Left hindlimb (tissue), 1 donor: Measurements from ENCODE around the gene DAD1.
"Not testable (repeated sequence)": the region's sequence is repeated elsewhere in the genome, so short reads cannot be mapped to it uniquely, and the experiment has no call there.

Experiments used
- DNase-seq: peaks from one replicate; pipeline ENCODE4 v3.0.0-alpha.2; 2018

DAD1 gene

DNA sequence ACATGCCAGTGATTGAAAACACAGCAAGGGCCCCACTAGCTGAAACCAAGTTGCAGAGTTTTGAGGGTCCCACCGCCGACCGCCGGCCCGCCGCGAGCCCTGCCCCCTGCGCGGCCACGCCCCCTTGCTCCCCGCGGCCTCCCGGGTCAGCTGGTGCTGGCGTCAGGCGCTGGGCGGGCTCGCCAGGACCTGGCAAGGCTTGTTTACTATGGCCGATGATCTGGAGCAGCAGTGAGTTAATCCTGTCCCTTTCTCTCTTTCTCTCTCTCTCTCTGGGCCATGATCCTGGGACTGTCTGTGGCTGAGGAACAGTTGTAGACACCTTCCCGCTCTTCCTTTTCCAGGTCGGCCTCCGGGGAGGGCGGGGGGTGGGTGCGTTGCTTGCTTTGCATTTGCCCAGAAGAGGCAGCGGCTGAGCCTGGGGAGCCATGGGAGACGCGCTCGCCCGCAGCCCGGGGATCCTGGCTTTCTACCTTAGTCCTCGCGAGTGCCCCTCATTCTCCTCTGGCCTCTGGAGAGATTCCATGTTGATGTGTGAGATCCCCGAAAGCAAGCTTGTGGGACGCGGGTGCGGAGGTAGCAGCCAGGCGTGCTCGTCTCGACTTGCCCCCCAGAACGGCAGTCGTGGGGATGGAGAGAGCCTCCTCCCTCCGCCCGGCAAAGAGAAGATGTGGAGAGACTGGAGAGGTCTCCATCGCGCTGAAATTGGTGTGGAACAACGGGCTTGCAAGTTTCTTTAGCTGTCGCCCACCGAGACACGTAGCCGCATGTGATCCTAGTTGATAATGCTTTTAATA lies 9.3 kb upstream of the DAD1 start, which contains the start of gene ABHD4:
ABHD4 (plus strand) TSS at position 202 of the 797 bp plus-strand sequence; CDS start at position 209, 7 bp downstream.
- DNase-seq = peak; percentile 87

DNA sequence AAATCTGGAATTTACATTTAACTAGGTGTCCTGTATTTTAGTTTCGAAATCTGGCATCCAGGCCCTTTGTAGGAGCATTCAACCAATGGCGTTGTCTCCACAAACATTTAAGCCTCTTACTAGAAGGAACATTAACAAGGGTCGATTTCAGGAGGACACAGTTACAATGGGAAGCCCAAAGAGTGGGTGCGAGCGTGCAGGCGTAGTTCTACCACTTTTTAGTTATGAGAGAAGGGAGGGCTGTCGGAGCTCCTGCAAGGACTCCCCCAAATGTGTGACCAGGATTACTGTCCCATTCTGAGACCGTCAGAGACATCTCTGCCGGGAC lies 8.7 kb upstream of the DAD1 start:
- no peak for DNase-seq

DNA sequence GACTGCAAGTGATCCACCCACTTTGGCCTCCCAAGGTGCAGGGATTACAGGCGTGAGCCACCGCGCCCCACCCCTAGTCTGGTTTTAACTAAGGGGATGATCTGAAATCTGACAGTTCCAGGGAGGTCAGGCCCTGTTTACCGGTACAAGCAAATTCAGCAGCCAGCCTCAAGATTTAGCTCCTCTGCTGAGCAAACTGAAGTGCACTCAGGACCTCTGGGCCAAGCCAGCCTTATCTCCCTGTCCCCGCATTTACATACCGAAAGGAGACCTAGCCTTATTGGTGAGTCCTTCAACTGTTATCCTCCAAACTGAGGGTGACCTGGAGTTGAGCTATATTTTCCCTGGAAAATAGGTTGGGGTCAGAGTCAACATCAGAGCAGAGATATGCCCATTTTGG lies 8.2 kb upstream of the DAD1 start:
- DNase-seq = no peak

DNA sequence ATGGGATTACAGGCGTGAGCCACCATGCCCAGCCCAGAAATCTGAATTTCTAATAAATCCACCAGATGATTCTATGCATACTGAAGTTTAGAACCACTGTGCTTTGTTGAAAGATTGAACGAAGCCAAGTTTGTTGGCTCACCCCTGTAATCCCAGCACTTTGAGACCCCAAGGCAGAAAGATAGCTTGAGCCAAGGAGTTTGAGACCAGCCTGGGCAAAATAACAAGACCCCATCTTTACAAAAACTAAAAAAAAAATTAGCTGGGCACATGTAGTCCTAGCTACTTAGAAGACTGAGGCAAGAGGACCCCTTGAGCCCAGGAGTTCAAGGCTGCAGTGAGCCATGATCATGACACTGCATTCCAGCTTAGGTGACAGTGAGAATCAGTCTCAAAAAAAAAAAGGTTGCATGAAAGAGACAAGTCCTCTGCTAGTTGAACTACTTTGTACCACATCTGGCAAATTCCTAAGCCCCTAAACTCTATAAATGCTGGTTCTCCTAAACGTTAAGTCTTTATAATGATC lies 7.4 kb upstream of the DAD1 start:
- DNase-seq = no peak

DNA sequence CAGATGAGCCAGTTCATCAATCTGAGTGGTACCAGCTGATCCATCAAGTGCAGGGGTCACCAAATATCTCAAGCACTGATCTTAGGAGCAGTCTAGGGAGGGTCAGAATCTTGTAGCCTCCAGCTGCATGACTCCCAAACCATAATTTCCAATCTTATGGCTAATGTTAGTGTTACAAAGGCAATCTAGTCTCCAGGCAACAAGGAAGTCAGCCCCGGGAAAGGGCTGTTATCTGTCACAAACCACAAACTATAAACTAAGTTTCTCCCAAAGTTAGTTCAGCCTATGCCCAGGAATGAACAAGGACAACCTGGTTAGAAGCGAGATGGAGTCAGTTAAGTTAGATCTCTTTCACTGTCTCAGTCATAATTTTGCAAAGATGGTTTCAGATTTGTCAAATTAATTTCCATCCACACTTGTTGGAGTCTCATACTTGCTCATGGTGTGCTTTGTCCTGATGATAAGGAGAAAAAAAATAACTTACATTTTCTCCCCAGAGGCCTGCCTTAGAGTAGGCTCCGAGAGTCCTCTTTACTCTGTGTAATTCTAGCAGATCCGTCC lies 5.2 kb upstream of the DAD1 start:
- no peak for DNase-seq

DNA sequence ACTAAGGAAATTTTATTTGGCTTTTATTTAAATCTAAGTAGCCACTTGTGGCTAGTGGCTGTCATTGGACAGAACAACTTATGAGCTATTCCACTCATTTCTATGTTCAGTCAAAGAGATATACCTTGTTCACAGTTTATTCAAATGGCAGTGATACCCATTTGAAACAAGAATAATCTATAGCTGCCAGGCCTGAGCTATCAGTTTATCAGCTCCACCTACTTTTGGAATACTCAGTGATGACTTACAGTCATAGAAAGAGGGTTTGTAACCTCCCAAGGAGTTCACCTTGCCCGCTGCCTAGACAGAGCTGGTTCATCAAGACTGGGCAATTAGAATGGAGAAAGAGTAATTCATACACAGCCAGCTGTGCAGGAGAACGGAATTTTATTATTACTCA lies 4.6 kb upstream of the DAD1 start:
- no peak for DNase-seq

DNA sequence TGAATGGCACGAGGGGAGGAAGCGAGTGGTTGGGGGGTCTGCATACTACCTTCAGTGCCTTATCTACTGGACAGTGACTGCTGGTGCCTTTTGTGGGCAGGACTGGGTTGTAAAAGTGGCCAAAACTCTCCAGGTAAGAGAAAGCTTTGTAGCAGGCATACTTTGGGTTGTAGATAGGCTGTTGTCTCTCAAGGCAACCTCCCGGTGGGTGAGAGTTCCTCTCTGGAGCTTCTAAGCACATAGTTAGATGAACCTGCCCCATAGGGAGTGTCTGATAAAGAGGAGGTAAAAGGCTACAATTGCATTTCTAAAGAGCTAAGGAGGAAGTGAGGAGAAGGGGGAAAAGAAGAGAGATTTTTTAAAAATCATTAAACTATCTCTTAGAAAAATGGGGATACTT lies 4.2 kb upstream of the DAD1 start:
- no peak for DNase-seq

DNA sequence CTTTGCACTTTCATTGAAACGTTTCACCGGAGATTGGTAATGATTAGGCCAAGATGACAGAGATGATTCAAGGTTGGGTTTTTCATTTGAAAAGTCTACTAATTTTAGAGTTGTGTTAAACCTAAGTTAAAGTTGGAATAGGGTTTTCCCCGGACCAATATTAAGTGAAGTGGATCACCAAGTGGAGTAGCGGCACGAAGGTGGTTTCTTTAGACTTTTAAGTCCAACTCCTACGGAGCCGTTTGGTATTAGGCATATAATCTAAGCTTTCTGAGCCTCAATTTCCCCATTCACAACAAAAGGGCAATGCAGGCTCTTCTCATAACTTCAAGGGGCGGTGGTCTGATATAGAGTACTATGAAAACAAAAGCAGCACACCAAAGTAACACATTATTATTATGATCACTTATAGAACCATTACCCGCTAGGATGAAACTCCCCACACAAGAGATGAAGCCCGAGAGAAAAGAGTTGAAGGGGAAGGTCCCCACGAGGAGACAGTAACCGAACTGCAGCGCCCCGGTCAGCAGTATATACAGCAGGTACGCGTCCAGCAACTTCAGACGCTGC lies 413 bp downstream of the DAD1 start:
- DNase-seq = no peak

DNA sequence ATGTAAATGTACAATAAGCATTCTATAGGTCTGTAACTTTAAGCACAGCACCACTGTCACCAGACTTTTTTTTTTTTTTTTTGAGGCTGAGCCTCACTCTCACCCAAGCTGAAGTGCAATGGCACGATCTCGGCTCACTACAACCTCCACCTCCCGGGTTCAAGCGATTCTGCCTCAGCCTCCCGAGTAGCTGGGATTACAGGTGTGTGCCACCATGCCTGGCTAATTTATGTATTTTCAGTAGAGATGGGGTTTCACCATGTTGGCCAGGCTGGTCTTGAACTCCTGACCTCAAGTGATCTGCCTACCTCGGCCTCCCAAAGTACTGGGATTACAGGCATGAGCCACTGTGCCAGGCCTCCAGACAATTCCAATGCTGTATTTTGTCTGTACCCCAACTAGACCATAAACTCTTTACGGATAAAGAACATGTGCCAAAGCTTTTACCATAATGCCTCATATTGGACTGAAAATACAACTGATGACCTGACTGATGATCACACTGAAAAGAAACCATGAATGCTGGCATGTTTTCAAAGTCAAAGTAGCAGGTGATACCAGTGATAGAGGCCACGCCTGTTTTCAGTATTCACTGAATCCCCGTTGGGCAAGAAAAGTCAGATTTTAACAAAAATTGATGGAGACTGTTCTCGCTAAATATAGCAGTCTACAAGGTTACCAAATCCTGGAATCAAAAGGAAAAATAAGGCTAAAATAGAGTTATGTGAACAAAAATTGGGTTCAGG lies 1.2 kb downstream of the DAD1 start:
- not testable (repeated sequence) for DNase-seq

DNA sequence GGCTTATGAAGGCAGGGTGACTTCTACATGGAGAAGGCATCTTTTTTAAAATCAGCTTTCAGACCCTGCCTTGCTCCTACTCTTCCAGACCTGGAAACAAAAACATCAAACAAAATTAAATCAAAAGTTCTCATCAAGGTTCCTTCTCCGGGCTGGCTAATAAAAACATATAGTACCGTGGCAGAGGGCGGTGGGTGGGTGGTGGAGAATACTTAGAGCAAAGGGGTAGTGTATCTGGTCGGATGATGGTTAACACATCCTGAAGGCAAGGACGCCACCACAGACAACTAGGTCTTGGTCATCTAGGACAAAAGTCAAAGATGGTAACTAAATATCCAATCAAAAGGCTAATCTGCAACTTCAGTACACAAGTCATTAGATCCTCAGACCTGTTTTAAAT lies 1.8 kb downstream of the DAD1 start:
- no peak for DNase-seq

DNA sequence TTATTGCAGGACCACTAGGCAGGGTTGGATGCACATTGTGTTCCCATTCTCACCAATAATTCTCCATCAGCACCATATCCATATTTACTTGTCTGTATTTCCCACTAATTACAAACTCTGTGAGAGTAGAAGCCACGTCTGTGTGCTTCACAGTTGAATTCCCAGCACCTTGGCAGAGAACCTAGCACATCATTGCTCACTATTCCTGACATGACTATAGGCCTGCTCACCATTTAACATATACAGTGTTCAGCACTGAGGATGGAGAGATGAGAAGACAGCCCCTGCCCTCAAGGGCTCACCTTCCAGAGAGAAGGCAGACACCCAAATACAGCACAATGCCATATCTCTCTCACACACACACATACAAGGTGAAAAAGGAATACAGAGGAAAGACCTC lies 5.0 kb downstream of the DAD1 start:
- DNase-seq = no peak

DNA sequence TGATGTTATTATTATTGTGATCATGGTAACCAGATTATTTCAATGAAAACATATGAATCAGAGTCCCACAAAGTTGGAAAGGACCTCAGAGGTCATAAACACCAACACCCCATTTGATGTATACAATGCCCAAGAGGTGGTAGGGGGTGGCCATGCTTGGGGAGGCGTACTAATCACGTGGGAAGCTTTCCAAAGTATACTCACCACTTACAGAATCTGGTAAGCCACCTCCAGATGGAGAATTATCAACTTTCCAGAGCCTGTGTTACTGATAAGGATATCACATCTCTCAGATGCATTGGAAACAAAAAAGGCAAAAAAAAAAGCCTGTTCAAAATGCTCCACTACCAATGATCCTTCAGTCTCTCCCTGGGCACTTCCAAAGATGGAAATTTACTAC lies 8.4 kb downstream of the DAD1 start:
- DNase-seq = no peak

DNA sequence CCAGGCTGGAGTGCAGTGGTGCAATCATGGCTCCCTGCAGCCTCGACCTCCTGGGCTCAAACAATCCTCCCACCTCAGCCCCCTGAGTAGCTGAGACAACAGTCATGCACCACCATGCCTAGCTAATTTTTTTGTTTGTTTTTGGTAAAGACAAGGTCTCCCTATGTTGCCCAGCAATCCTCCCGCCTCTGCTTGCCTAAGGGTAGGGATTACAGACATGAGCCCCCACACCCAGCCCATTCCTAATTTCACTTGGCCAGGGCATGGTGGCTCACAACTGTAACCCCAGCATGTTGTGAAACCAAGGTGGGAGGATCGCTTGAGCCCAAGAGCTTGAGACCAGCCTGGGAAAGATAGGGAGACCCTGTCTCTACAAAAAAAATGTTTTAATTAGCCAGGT lies 9.1 kb downstream of the DAD1 start:
- DNase-seq = no peak

DNA sequence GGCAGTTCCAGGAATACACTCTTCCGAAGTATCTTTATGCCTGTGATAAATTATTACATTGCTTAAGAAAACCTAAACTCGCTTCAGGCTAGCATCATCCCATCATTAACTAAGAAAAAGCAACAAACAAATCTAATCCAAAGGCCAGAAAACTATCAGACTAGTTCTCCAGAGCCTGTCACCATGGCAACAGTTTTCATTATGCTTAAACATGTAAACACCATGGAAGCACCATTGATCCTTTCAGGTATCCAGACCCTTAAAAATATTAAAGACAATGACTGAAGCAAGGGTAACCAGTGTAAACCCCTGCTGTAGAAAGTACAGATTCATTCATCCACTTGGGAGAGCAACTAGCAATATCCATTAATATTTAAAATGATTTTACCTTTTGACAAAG lies 9.8 kb downstream of the DAD1 start:
- DNase-seq = no peak

DNA sequence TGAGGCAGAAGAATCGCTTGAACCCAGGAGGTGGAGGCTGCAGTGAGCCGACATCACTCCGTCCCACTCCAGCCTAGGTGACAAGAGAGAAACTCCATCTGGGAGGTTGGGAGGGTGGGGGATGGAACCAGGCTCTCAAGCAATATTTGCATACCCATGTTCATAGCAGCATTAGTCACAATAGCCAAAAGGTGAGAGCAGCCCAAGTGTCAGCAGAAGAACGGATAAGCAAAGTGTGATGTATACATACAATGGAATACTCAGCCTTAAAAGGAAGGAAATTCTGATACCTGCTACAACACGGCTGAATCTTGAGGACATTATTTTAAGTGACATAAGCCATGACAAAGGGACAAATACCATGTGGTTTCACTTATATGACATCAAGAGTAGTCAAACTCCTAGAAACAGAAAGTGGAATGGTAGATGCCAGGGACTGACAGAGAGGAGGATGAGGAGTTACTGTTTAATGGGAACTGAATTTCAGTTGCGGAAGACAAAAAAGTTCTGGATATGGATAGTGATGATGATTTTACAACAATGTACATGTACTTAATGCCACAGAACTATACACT lies 11.6 kb downstream of the DAD1 start:
- DNase-seq = no peak

DNA sequence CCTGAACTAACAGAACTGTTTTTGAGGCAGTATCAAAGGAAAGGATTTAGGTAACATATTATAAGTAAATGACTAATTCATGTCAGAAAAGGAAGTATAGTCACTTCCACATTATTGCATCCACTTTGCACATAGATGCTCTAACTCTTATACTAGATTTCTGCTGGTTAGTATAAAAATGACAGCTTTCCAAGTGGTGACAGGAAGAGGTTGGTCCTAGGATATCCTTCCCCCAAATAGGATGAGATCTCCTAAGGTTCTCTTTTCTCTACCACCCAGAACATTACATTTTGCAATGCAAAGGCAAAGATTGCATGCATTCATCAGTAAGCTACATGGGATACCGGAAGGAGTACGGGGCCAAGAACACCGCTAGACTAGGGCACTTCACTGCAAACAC lies 15.2 kb downstream of the DAD1 start:
- no peak for DNase-seq

DNA sequence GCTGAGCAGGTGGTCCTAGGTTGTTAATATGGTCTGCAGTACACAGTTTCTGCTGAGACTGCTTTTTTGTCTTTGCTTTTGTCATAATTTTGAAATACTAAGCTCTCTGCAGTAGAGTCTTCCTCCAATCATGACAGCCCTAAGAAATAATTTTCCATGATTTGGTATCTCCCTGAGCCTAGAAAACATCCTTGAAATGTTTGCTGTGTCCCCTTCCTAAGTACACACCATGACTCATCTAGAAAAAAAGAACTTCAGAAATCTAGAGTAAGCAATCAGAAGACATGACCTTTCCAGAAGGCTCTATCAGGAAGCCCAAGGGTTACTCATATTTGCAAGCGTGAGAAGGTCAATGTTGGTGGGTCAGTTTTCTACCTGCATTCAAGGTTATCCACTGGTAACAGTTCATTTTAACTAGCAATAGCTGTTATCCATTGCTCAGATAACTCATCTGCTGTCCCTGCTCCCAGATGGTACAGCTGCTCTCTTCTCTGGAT lies 16.4 kb downstream of the DAD1 start:
- DNase-seq = no peak

DNA sequence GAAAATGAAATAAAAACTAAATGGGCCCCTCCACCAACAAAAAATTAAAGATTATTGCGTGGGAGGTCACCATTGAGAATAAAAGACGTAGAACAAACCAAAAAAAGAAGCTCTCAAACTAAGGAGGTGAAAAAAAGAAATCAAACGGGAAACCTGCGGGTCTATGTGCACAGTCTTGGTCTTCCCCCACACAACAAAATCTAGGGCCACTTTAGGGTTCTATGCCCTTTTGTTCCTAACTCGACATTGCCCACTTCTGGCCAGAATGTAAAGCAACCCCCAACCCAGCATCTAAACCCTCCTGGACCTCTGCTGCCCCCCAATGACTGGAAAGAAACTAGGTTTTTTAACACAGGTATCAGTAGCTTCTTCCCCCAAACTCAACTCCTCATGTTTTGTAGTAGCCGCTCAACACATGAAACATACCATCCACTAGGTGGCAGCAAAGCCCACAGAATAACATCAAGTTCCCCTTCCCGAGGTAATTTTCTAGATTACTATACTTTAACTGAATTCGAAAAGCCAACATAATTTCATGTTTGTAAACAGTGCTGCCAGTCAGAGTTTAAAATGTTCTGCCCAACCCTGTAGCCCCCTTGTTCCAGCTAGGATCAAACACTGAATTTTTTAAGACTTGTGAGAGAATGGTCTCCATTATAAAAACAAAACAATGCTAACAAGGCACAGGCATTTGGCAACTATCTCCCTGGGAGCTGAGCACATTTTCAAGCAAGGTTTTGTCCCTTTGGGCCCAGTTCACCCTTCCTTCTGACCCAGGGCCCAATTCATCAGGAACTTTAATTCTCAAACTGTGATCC lies 18.7 kb downstream of the DAD1 start:
- DNase-seq = peak; percentile 74

DNA sequence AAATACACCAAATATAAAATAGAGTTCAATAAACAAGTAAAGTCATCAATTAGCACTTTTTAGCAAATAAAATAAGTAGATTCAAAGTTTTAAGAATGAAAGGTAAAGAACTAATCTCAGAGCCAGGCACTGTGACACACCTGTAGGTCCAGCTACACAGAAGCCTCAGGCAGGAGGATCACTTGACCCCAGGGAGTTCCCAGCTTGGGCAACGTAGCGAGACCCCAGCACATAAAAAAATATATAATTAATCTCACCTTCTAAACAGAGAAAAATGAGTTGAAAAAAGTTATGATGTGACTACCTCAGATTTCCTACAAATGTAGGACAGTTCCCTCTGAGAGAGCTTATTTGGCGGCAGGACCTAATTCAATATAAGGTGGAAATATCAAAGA lies 19.3 kb downstream of the DAD1 start:
- DNase-seq = no peak

DNA sequence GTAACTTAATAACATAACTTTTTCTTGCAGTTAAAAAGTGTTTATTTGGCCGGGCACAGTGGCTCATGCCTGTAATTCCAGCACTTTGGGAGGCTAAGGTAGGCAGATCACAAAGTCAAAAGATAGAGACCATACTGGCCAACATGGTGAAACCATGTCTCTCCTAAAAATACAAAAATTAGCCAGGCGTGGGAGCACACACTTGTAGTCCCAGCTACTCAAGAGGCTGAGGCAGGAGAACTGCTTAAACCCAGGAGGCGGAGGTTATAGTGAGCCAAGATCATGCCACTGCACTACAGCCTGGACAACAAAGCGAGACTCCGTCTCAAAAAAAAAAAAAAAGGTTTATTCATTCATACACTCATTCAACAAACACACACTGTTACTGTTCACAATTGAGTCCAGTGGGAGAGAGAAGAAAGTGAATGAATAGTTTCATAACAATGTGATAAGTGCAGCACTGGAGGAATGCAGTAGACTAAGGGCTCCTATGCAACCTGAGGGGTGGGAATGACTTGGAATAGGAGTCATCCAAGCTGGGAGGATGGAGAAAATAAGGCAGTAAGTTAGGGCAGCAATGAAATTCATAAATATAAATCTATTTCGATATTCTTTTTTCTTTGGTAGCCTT lies 19.8 kb downstream of the DAD1 start:
- DNase-seq = no peak

DNA sequence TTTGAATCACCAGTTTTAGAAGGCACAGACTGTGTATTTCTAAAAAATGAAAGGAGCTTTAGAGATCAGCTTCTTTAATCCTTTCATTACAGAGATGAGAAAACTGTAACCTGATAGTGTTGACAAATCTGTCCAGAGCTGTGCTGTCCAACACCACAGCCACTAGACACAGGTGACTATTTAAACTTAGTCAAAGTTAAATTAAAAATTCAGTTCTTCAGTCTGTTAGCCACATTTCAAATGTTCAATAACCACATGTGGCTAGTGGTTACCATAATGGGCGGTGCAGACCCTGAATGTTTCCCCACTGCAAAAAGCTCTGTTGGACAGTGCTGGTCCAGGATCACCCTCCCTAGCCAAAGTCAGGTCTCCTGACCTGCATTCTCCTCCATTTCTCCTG lies 21.6 kb downstream of the DAD1 start:
- DNase-seq = no peak

DNA sequence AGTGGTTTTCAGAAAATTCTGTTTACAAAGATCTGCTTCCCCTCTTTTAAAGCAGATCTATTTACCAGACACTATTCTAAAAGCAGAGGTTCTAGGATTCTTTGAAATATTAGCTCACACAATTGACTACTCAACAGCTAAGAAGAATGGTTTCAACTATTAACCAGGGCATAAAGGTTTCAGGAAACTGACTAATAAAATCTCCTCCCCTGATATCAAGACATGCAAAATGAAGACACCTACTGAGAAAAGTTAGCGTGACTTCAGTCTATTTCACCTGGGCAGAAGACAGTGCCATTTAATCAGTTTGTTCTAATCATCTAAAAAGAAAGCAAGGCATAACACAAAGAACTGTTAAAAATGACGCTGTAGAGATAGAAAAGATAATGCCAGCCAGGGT lies 22.2 kb downstream of the DAD1 start:
- no peak for DNase-seq
